NB4 (cell line): ENCODE results near the gene TRIM23.
"Not testable (repeated sequence)": the region's sequence is repeated elsewhere in the genome, so short reads cannot be mapped to it uniquely, and the experiment has no call there.

Source experiments
- DNase-seq: peaks from one replicate; pipeline ENCODE4 v3.0.0; 2010; ENCODE audit warnings: low read depth
- H3K4me3 ChIP-seq: one replicate; pipeline ENCODE4 v1.5.1; 2011; ENCODE audit warnings: mild to moderate bottlenecking, low read depth, low read length, moderate library complexity
- MYC ChIP-seq: IDR thresholded peaks from 2 replicates; pipeline ENCODE4 v1.6.1; 2011; ENCODE audit warnings: low read depth, low read length
- POLR2A ChIP-seq: IDR thresholded peaks from 2 replicates; pipeline ENCODE4 v1.6.1; 2011; ENCODE audit warnings: mild to moderate bottlenecking; ENCODE audit not compliant: insufficient read length; ENCODE audit errors: extremely low read depth
- TF ChIP-seq, protein P1 (sequence below): IDR thresholded peaks from 2 replicates; pipeline ENCODE4 v1.6.1; 2011; ENCODE audit warnings: low read depth, low read length
- TF ChIP-seq, protein P2 (sequence below): IDR thresholded peaks from one replicate; pipeline ENCODE4 v1.5.1; 2012; ENCODE audit warnings: low read depth, low read length

Gene TRIM23

DNA sequence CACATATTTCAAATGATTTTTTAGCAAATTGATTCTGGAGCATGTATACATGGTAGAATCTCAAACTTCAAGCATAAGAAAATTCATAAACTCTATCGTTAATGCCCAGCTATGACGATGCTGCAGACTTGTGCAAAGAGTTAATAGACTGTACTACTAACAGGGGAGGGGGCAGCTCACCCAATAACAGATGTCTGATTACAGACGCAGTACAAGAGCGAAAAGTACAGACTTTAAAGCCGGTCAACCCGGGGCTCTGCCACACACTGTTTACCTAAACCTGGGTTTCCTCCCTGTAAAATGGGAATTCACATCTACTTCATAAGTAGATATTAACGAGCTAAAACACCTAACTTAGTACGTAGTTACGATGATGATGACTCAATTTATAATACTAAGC is 651 bp downstream of the TRIM23 start:
- peak; percentile 6 for DNase-seq
- peak overlapping the region; percentile 97 for H3K4me3 ChIP-seq
- TF ChIP-seq POLR2A = no peak
- TF ChIP-seq, protein P1, sequence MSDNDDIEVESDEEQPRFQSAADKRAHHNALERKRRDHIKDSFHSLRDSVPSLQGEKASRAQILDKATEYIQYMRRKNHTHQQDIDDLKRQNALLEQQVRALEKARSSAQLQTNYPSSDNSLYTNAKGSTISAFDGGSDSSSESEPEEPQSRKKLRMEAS = no peak
- TF ChIP-seq MYC = no peak
- TF ChIP-seq, protein P2, sequence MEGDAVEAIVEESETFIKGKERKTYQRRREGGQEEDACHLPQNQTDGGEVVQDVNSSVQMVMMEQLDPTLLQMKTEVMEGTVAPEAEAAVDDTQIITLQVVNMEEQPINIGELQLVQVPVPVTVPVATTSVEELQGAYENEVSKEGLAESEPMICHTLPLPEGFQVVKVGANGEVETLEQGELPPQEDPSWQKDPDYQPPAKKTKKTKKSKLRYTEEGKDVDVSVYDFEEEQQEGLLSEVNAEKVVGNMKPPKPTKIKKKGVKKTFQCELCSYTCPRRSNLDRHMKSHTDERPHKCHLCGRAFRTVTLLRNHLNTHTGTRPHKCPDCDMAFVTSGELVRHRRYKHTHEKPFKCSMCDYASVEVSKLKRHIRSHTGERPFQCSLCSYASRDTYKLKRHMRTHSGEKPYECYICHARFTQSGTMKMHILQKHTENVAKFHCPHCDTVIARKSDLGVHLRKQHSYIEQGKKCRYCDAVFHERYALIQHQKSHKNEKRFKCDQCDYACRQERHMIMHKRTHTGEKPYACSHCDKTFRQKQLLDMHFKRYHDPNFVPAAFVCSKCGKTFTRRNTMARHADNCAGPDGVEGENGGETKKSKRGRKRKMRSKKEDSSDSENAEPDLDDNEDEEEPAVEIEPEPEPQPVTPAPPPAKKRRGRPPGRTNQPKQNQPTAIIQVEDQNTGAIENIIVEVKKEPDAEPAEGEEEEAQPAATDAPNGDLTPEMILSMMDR = no peak

DNA sequence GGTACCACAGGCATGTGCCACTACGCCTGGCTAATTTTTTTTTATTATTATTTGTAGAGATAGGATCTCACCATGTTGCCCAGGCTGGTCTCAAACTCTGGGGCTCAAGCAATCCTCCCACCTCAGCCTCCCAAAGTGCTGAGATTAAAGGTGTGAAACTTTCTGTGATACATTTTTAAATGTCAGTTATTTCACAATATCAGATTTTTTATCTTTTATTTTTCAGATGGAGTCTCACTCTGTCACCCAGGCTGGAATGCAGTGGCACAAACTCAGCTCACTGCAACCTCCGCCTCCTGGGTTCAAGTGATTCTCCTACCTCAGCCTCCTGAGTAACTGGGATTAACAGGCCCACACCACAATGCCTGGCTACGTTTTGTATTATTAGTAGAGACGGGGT is 2.2 kb downstream of the TRIM23 start:
- not testable (repeated sequence) for DNase-seq

DNA sequence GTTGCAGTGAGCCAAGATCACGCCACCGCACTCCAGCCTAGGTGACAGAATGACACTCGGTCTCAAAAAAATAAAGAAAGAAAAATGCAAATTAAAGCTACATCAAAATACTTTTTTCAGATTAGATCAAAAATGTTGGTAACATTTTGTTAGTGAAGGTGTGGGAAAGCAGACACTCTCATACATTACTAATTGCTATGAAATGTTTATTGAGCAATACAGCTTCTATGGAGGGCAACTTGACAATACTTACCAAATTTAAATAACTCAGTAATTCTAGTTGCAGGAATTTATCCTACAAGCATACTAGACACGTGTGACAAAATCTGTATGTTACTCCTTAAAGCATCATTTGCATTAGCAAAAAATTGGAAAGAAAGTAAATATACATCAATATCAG is 4.1 kb downstream of the TRIM23 start:
- DNase-seq = no peak
- TF ChIP-seq, protein P1 = no peak
- TF ChIP-seq MYC = no peak
- no peak for TF ChIP-seq POLR2A
- TF ChIP-seq, protein P2 = no peak
- H3K4me3 ChIP-seq = no peak overlapping the region

More for the DNA sequence above, 2.2 kb downstream of the TRIM23 start:
- not testable (repeated sequence) for H3K4me3 ChIP-seq

DNA sequence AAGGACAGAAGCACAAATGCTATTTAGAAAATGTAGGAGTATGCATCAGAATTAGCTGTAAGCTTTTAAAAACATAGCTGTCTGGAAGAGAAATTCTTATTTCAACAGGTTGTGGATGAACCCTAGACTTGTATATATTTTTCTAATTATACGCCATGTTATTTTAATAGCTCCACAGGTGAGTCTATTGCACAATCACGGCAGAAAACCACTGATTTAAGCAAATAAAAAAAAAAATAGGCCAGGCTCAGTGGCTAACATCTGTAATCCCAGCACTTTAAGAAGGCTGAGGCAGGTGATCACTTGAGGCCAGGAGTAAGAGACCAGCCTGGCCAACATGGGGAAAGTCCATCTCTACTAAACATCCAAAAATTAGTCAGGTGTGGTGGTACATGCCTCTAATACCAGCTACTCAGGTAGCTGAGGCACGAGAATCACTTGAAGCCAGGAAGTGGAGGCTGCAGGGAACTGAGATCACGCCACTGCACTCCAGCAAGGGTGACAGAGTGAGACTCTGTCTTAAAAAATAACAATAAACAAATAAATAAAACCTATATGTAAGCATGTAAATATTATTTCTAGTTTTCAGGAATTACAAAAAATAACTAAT is 11.7 kb downstream of the TRIM23 start:
- no peak overlapping the region for H3K4me3 ChIP-seq
- TF ChIP-seq POLR2A = no peak
- TF ChIP-seq, protein P1 = no peak
- no peak for TF ChIP-seq MYC
- TF ChIP-seq, protein P2 = no peak
- no peak for DNase-seq

GRCh38 chr5:65611524-65611923 is 12.6 kb downstream of the TRIM23 start:
- no peak for TF ChIP-seq POLR2A
- TF ChIP-seq, protein P2 = no peak
- TF ChIP-seq, protein P1 = no peak
- no peak for TF ChIP-seq MYC
- no peak overlapping the region for H3K4me3 ChIP-seq
- DNase-seq = no peak

DNA sequence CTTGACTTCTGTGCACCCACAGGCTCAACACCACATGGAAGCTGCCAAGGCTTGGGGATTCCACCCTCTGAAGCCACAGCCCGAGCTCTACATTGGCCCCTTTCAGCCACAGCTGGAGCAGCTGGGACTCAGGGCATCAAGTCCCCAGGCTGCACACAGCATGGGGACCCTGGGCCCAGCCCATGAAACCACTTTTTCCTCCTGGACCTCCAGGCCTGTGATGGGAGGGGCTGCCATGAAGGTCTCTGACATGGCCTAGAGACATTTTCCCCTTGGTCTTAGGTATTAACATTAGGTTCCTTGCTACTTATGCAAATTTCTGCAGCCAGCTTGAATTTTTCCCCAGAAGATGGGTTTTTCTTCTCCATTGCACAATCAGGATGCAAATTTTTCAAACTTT is 22.4 kb downstream of the TRIM23 start:
- DNase-seq, H3K4me3 ChIP-seq: not testable (repeated sequence)

GRCh38 chr5:65588694-65589093 is 35.4 kb downstream of the TRIM23 start:
- TF ChIP-seq, protein P2 = no peak
- TF ChIP-seq, protein P1 = no peak
- TF ChIP-seq POLR2A (no peak), MYC (no peak)
- no peak for DNase-seq
- no peak overlapping the region for H3K4me3 ChIP-seq
